Astrocyte (in vitro differentiated cells and primary cell): ENCODE measurements around the gene SYT3. TPM values are rescaled to one million over a fixed set of nuclear protein-coding genes. Genes with fewer than 3 reads are reported as not detected.
"Not testable (repeated sequence)": the region's sequence is repeated elsewhere in the genome, so short reads cannot be mapped to it uniquely, and the experiment has no call there.

Experiments
- DNase-seq: peaks from one replicate; pipeline ENCODE4 v3.0.0-alpha.2; 2010; ENCODE audit warnings: low read depth
- FAIRE-seq: peaks from 2 replicates; lab custom pipeline; 2011; peaks lifted over from hg19 to GRCh38; lab: Jason Lieb, UNC
- H2AFZ ChIP-seq: 2 replicates; pipeline ENCODE4 v1.6.0; 2012; ENCODE audit warnings: low read depth, low read length, inconsistent platforms
- H3K27ac ChIP-seq: 2 replicates; pipeline ENCODE4 v1.5.1; 2011; ENCODE audit warnings: low read depth, low read length, inconsistent platforms
- H3K27me3 ChIP-seq: 2 replicates; pipeline ENCODE4 v1.6.0; 2011; ENCODE audit warnings: low read length, inconsistent platforms; ENCODE audit not compliant: insufficient read depth
- H3K36me3 ChIP-seq: 2 replicates; pipeline ENCODE4 v1.5.1; 2011; ENCODE audit warnings: low read length, inconsistent platforms; ENCODE audit not compliant: insufficient read depth
- H3K4me1 ChIP-seq: 2 replicates; pipeline ENCODE4 v1.5.1; 2011; ENCODE audit warnings: low read length, inconsistent platforms; ENCODE audit not compliant: insufficient read depth
- H3K4me2 ChIP-seq: 2 replicates; pipeline ENCODE4 v1.6.0; 2012; ENCODE audit warnings: low read length, inconsistent platforms
- H3K4me3 ChIP-seq: 2 replicates; pipeline ENCODE4 v1.5.1; 2011; ENCODE audit warnings: low read depth, mild to moderate bottlenecking, low read length, inconsistent platforms; ENCODE audit not compliant: insufficient read depth
- H3K79me2 ChIP-seq: 2 replicates; pipeline ENCODE4 v1.6.0; 2012; ENCODE audit warnings: mild to moderate bottlenecking, low read length, inconsistent platforms; ENCODE audit not compliant: insufficient read depth
- H3K9ac ChIP-seq: 2 replicates; pipeline ENCODE4 v1.6.0; 2012; ENCODE audit warnings: mild to moderate bottlenecking, low read length, inconsistent platforms
- H3K9me3 ChIP-seq: 2 replicates; pipeline ENCODE4 v1.5.1; 2012; ENCODE audit warnings: low read depth, mild to moderate bottlenecking, low read length, inconsistent platforms; ENCODE audit not compliant: insufficient read depth
- H4K20me1 ChIP-seq: 2 replicates; pipeline ENCODE4 v1.6.0; 2012; ENCODE audit warnings: low read length, inconsistent platforms; ENCODE audit not compliant: insufficient read depth
- H3K27ac Mint-ChIP-seq: one replicate; pipeline ENCODE4 v1.8.0; 2021; ENCODE audit warnings: mild to moderate bottlenecking, mixed read lengths; ENCODE audit not compliant: unreplicated experiment
- H3K27me3 Mint-ChIP-seq: one replicate; pipeline ENCODE4 v1.8.0; 2021; ENCODE audit warnings: low read depth, mixed read lengths; ENCODE audit not compliant: unreplicated experiment
- H3K36me3 Mint-ChIP-seq: one replicate; pipeline ENCODE4 v1.8.0; 2021; ENCODE audit warnings: low read depth, mixed read lengths; ENCODE audit not compliant: unreplicated experiment
- H3K4me1 Mint-ChIP-seq: one replicate; pipeline ENCODE4 v1.8.0; 2021; ENCODE audit warnings: low read depth, mixed read lengths; ENCODE audit not compliant: unreplicated experiment
- H3K4me3 Mint-ChIP-seq: one replicate; pipeline ENCODE4 v1.8.0; 2021; ENCODE audit warnings: mild to moderate bottlenecking, moderate library complexity, mixed read lengths; ENCODE audit not compliant: unreplicated experiment
- H3K9me3 Mint-ChIP-seq: one replicate; pipeline ENCODE4 v1.8.0; 2021; ENCODE audit warnings: mild to moderate bottlenecking, mixed read lengths; ENCODE audit not compliant: unreplicated experiment
- CTCF ChIP-seq: IDR thresholded peaks from 2 replicates; pipeline ENCODE4 v1.5.1; 2011; ENCODE audit warnings: low read depth, mild to moderate bottlenecking, inconsistent platforms, low read length, moderate library complexity; ENCODE audit not compliant: insufficient read depth
- EZH2 ChIP-seq: IDR thresholded peaks from 2 replicates; pipeline ENCODE4 v1.6.1; 2012; ENCODE audit warnings: mild to moderate bottlenecking, low read length, inconsistent platforms; ENCODE audit not compliant: insufficient read depth
- total RNA-seq: library from RNA; stranded (reverse); gene quantifications from 2 replicates; pipeline ENCODE4 v1.2.1, GENCODE V29; 2021

Gene SYT3
- total RNA-seq, 1 donor from 2014 or later = not detected

GRCh38 chr19:50580240-50580639 is 59.4 kb downstream of the SYT3 start:
- H3K4me1 ChIP-seq = no peaks in the 10 kb centered on the region
- no peak overlapping the region for H2AFZ ChIP-seq
- H3K27me3 ChIP-seq = no peaks in the 10 kb centered on the region
- FAIRE-seq (no peak), DNase-seq (no peak)
- H4K20me1 ChIP-seq = no peaks in the 10 kb centered on the region
- no peak overlapping the region for H3K27ac ChIP-seq
- no peak overlapping the region for H3K4me3 ChIP-seq
- H3K9ac ChIP-seq = no peak overlapping the region
- no peaks in the 10 kb centered on the region for H3K9me3 ChIP-seq
- H3K79me2 ChIP-seq = no peaks in the 10 kb centered on the region
- Mint-ChIP-seq H3K27me3 (no peaks in the 10 kb centered on the region), H3K27ac (no peak overlapping the region), H3K9me3 (peaks cover 11% of the 10 kb centered on the region), H3K4me1 (no peaks in the 10 kb centered on the region), H3K4me3 (no peak overlapping the region), H3K36me3 (no peaks in the 10 kb centered on the region)
- TF ChIP-seq EZH2 (no peak), CTCF (no peak)
- H3K4me2 ChIP-seq = no peak overlapping the region
- H3K36me3 ChIP-seq = no peaks in the 10 kb centered on the region

GRCh38 chr19:50576769-50577168 is 62.9 kb downstream of the SYT3 start:
- H3K9me3 ChIP-seq, H3K27me3 ChIP-seq, H3K4me2 ChIP-seq, H3K79me2 ChIP-seq, H3K4me3 ChIP-seq, H3K27me3 Mint-ChIP-seq, H3K27ac Mint-ChIP-seq, H3K4me1 Mint-ChIP-seq, H3K9ac ChIP-seq, DNase-seq, H2AFZ ChIP-seq, H3K4me1 ChIP-seq, H4K20me1 ChIP-seq, H3K36me3 Mint-ChIP-seq, H3K4me3 Mint-ChIP-seq, H3K27ac ChIP-seq, H3K9me3 Mint-ChIP-seq, H3K36me3 ChIP-seq, FAIRE-seq: not testable (repeated sequence)

GRCh38 chr19:50573741-50574461 is 65.8 kb downstream of the SYT3 start:
- H3K9ac ChIP-seq = no peak overlapping the region
- H3K4me1 Mint-ChIP-seq = no peaks in the 10 kb centered on the region
- H3K27ac Mint-ChIP-seq = no peak overlapping the region
- no peaks in the 10 kb centered on the region for H3K27me3 Mint-ChIP-seq
- no peak overlapping the region for H3K27ac ChIP-seq
- H2AFZ ChIP-seq = no peak overlapping the region
- no peaks in the 10 kb centered on the region for H3K4me1 ChIP-seq
- H3K9me3 ChIP-seq = no peaks in the 10 kb centered on the region
- no peak overlapping the region for H3K4me3 ChIP-seq
- no peaks in the 10 kb centered on the region for H3K9me3 Mint-ChIP-seq
- H3K4me3 Mint-ChIP-seq = no peak overlapping the region
- H3K4me2 ChIP-seq = no peak overlapping the region
- no peak for FAIRE-seq
- DNase-seq = no peak
- no peaks in the 10 kb centered on the region for H3K79me2 ChIP-seq
- no peaks in the 10 kb centered on the region for H3K36me3 ChIP-seq
- no peaks in the 10 kb centered on the region for H4K20me1 ChIP-seq
- no peaks in the 10 kb centered on the region for H3K36me3 Mint-ChIP-seq
- TF ChIP-seq CTCF = no peak
- TF ChIP-seq EZH2 = no peak
- H3K27me3 ChIP-seq = no peaks in the 10 kb centered on the region

Other genes starting within 250 kb of the SYT3 start
- 0.14 TPM in 1 of 2 replicates, not detected in the other for gene SPIB, start 220.9 kb downstream of the SYT3 start, total RNA-seq
- gene MYBPC2, start 207.0 kb downstream of the SYT3 start, total RNA-seq = not detected in 2 replicates
- gene EMC10, start 163.4 kb downstream of the SYT3 start, total RNA-seq = not detected in 2 replicates
- not detected in 2 replicates for gene GARIN5A, start 163.0 kb downstream of the SYT3 start, total RNA-seq
- gene JOSD2, start 128.7 kb downstream of the SYT3 start, total RNA-seq = not detected in 2 replicates
- not detected in 2 replicates for gene ASPDH, start 126.0 kb downstream of the SYT3 start, total RNA-seq
- gene LRRC4B, start 71.4 kb downstream of the SYT3 start, total RNA-seq = not detected in 2 replicates
- not detected in 2 replicates for gene C19orf81, start 9.6 kb upstream of the SYT3 start, total RNA-seq
- gene SHANK1, start 79.9 kb upstream of the SYT3 start, total RNA-seq = not detected in 2 replicates
- not detected in 2 replicates for gene CLEC11A, start 83.5 kb upstream of the SYT3 start, total RNA-seq
- gene GPR32, start 130.6 kb upstream of the SYT3 start, total RNA-seq = not detected in 2 replicates
- not detected in 2 replicates for gene ACP4, start 150.5 kb upstream of the SYT3 start, total RNA-seq
- gene KLK1, start 183.9 kb upstream of the SYT3 start, total RNA-seq = not detected in 2 replicates
- gene KLK15, start 193.7 kb upstream of the SYT3 start, total RNA-seq = not detected in 2 replicates
- gene KLK3, start 215.0 kb upstream of the SYT3 start, total RNA-seq = not detected in 2 replicates
- gene KLK2, start 233.6 kb upstream of the SYT3 start, total RNA-seq = not detected in 2 replicates